HG02763 (cell line): ENCODE measurements around the gene ATXN1.

Source experiments
- ATAC-seq: cut with Tn5 transposase; IDR thresholded peaks from one replicate; pipeline ENCODE4 v1.9.1; 2021; ENCODE audit warnings: mild to moderate bottlenecking, moderate library complexity; ENCODE audit not compliant: unreplicated experiment

ATXN1 gene

DNA sequence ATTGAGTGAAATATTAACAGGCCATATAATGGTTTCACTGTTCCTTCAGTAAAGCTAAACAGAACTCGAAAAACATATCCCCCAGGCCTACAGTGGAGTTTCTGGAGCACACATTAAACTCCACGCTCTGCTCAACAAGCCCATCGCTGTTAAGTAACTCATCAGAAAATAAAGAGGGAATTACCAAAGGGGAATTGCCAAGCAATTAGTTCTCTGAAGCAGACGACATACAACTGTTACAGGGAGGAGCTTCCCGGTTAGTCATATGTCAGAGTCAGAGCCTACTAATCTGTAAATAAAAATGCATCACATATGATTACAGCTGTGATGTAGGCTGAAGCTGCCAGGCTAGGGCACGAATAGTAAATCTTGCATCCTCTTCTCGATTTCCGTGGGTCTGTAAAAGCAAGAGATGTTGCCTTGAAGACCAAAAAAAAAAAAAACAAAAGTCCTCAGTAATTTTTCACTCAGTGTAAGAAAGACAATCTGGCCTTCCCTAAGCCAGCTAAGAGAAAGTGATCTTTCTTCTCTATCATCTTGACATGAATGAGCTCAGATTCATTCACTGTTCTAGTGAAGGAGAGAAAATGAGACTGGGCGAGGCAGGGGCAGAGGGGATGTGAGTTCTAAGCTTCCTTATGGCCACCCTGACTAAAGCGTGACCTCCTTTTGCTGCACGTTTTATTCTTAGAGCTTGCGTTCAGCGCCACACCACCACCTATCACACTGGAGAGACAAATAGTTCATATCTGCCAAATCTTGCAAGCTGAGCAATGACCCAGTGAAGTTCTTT lies 13.8 kb downstream of the ATXN1 start:
- no peak for ATAC-seq

DNA sequence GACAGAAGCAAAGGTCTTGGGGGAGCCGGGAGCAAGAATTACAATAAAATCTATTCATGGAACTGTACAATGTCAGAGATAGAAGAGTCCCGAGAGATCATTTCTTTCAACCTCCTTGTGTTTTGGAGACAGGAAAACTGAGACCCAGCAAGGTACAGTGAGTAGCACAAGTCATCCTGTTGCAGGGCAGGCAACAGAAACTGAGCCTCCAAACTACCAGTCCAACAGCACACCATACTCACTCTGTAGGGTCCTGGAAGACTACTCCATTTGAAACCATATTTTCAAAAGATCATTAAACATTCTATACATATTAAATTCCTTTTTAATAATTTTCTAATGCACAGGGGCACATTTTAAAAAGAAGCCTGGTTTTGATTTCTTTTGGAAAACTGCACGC lies 14.4 kb downstream of the ATXN1 start:
- ATAC-seq: no peak

DNA sequence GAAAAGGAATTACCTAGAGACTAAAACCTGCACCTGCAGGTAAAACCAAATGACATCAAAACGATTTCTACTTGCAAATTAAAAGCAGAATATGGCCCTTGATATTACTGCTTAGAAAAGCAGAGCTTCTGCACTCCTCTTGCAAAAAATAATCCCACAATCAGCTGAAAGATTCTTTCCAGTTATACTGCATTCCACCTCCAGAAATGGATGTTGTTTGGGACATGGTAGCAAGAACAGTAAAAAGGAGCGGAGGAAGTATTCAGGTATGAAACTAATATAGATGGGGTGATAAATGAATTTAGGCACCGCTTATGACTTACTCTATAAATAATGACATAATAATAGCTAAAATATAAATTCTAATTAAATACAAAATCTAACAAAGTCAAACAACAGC lies 14.9 kb downstream of the ATXN1 start:
- ATAC-seq: no peak

DNA sequence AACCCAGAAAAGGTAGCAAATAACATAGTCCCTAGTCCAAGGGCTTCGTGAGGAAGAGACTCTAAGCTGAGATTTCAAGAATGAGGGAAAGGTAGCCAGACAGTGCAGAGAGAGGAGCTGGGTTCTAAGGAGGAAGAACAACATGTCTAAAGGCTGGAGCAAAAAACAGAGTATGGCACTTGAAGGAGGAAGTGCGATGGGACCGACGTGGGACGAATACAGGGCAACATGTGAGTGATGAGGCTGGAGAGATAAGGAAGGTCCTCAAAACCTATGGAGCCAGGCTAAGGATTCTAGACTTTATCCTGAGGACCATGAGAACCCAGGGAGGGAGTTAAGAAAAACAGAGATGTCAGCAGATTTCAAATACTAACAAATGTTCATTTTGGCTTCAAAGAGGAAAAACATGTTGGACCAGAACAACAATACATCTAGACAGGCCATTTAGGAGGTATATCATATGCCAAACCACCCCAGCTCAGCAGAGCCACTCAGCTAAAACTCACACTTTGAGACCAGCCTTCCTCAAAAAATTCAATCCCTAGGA lies 17.5 kb downstream of the ATXN1 start:
- ATAC-seq: no peak

DNA sequence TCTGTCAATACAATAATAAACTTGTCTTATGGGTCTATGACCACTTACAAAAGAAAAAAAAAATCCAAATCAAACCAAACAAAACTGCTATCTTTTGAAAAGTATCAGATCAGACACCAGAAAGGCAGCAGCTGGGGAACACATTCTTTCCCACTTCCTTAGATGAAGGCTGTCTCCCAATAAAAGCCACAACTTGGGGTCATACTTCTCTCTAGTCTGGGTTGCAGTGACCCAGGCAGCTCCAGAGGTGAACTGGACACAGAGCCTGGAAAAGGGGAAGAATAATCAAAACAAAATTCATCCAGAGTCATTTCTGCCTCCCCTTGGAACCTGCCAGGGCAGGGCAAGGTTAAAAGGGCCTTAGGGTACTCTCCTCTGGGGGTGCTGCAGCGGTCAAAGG lies 19.1 kb downstream of the ATXN1 start:
- ATAC-seq: no peak

DNA sequence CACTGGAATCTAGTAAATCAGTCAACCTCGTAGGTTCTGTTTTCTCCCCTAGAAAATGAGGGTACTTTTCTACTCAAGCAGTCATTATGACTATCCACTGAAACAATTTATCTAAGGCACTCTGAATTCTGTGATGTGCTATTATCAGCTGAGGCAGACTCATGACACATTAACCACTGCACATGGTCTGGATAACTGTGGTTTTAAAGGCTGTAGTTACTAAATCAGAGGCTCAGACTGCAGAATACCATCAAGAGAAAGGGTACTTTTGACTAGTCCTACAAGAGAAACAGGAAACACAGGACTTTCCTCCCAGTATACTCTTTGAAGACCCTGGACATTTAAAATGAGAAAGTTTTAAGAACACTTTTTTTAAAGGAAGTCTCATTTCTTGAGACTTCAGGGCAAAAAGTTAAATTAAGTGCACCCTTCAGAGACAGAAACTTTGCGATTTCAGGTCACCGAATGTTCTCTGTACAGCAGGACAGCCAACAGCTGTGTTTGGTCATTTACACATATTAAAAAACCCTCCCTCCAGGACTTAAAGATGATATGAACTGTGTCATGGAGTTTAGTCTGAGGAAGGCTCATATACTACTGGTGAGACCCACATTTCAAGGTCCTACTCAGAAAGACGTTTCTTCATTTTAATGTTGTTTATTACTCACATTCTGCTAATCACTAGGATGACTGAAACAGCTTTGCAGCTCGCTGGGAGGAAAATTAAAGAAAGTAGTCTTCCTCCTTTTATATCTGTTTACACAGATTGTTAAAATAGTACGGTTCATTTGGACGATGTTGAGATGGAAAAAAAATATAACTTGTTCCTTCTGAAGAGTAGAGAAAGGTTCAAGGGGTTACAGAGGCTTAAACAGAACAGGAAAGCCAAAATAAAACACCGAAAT lies 19.9 kb downstream of the ATXN1 start:
- ATAC-seq: no peak

DNA sequence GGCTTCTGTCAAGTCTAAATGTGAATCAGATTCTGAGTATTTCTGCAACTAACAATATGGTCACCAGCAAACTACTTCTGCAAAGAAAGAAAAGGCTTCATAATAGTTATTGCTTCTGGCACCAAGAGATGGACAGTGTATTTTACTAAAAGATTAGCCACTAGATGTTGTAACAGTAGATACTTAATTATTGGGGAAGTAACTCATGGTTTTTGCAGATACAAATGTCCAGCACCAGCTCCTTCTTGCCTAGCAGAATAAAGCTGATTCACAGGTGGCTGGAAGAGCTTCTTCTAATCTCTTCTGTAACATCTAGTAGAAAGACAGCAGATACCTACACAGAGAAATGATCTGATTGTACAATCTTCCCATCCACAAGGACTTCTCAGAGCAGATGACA lies 21.2 kb downstream of the ATXN1 start:
- ATAC-seq: no peak

DNA sequence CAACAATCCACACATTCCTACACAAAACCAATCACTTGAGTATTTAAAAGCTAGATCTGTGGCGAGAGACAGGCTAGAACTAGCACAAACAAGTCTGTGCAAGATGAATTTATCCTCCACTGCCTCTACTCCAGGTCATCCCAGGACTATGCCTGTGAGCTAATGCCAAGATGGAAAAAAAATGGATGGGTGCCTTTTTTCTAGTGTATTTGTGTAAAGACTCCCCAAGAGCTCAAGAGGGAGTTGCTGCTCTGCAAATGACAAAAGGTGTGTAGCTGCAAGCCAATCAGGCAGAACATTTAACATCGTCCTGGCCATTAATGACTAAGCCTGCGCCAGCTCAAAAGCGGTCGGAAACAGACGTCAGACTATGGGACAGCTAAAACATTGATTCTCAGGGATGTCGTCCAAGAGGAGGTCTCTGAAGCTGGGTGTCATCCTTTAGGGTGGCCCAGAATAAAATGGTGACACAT lies 21.9 kb downstream of the ATXN1 start:
- ATAC-seq: no peak

DNA sequence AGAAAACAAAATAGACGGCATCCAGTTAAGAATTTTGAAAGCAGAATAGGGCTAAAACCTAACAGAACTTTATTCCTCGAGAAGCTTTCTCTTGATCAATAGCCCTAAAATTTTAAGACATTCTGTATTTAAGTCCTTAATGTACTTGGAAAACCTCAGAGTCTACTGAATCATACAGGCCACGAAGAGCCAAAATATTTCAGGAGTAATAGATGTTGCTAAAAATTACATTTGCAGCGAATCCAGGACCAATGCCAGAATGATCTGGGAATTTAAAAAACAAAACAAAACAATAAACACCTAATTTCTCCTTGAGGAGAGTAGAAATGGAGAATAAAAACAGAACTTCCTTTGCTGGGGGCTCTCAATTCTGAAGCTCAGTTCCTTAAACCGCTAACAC lies 23.3 kb downstream of the ATXN1 start:
- no peak for ATAC-seq

DNA sequence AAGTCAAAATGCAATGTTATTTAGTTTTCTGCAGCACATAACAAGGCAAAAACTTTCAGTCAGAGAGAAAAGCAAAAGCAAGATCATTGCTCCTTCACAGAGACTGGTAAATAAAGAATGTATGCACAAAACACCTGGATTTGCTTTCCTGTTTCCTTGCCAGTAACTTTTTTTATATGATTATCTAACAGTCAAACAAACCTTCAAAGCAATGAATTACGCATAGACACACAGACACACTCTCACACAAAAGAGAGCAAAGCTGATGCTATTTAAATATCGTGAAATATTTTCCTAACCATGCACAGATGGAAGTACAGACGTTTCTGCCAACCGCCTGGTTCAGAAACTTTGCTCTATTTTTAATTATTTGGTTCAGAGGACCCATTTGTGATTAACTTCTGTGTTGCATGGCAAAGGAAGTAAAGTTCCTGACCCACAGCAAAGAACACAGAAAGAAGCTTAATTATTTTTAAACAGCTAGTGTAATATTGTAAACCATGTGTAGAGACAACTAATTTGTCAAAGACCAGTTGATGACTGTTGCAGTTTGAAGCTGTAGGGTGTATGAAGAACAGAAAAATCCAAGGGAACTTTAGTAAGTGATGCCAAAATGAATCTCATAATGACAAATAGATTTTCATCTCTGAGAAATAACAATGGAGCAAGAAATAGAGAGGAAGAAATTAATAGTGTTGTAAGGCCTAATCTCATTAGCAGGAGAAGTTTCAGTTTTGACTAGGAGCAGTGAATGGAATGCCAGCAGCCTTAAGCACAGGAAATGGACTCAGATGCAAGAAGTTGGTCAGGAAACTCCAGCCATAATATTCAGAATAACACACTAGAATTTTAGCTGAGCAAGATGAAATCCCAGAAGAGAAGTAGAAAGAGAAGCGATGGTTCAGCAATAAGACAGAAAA lies 24.1 kb downstream of the ATXN1 start:
- no peak for ATAC-seq

DNA sequence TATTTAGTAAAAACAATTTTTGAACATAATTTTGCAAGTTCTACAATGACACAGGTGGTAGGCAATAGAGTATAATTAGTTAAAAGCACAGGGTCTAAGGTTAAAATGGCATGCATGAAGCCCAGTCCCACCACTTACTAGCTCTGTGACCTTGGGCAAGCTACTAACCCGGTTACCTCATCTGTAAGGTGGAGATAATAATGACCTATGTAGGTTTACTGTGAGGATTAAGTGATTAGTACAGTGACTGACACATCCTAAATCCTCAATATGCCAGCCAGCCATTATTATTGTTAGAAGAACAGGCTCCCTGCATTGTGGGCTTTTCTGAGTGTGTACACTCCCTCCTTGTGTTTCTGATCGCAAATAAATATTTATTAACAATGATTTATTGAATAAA lies 26.2 kb downstream of the ATXN1 start:
- no peak for ATAC-seq

DNA sequence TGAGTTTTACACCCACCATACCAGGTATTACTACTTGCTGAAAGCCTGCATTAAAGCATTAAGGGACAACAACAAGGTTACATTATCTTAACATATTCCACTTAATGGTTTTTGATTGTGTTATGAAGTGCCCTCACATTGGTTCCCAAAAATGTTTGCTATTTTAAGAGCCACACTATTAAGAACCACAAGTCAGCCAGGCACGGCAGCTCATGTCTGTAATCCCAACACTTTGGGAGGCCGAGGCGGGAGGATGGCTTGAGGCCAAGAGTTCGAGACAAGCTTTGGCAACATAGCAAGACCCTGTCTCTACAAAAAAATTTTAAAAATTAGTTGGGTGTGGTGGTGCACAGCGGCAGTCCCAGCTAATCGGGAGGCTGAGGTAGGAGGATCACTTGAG lies 28.2 kb downstream of the ATXN1 start:
- ATAC-seq: no peak

DNA sequence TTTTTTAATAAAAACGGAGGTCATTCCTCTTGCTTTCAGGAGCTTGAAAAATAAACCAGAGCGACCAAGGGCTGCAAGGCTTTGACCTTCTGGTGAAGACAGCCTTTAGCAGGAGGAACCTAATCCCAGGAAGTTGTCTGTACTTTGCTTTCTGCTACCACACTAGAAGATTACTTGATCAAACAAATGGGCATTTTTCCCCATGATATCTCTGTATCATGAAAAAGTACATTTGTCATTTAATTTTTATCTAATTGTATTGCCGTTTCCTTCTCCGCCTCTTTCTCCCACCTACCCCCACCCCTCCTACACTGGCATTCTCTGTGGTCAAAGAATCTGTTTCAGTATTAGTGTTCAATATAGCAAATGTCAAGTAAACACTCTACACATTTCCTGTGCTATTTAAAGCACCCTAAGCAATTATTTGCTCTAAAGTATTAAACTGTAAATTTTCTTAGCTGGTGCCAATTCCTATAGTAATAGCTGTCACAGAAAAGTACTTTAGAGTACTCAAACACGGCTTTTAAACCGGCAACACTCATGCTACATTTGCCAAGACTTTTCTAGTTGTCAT lies 29.7 kb downstream of the ATXN1 start:
- ATAC-seq: peak; percentile 95

DNA sequence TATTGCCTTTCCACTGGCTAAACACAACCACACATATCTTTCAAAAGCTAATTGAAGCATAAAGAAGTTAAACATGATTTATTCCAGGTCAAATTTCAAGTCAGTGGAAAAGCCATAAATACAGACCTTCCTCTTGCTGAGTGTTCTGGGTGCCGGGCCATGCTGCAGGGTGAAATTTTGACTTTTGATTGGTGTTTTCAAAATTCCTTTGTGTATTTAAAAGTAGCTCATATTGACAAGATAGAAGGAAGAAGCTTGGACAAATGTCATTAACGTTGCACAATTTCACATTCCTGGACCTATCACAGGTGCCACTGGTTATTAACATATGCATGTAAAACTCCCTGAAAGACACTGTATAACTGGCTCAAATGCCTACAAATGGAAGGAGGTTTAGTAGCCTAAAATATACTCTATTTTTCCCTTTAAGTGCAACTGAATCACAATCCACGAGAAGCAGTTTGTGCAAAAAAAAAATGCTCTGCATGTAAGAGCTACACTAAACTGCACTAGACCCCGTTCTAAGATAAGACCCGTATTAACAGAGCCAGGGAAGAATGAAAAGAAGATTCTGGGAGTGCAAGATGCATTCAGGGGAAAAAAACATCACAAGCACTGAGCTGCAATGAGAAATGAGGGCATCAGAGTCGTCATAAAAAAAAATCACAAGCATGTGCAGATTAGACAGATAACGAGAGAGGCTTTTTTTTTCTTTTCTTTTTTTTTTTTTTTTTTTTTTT lies 30.4 kb downstream of the ATXN1 start:
- ATAC-seq: no peak

DNA sequence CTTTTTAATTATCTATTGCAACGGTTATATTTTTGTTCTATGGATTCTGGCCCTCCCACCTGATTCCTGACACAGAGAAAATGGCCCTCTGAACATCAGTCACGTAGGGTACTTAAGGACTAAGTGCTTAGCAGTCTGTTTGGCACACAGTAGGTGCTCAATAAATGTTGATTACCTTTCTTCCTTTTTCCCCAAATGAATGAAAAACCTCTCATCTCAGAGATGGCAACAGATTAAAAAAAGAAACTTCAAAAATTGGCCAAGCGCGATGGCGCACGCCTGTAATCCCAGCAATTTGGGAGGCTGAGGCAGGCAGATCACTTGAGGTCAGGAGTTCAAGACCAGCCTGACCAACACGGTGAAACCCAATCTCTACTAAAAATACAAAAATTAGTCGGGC lies 31.5 kb downstream of the ATXN1 start:
- ATAC-seq: no peak

DNA sequence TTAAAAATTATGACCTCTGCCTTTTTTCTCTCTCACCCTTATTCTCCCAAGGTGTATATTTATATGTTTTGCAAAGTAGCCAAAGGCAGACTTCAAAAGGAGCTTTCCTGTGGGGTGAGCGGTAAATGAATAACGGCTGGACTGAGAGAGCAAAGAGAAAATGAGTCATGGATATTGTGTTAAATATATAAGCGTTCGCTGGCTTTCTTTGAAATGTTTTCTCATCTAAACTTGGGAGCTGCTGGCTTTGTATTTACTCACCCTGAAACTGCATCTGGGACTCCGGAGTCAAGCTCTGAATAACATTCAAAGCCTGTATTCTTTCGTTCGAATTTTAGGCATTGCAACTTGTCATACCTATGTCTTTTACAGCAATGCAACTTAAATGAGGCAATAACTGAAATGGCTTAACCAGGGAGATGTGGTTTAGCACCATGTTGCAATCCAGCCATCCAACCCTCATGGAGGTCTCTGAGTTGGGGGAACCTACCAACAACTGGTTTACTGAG lies 32.0 kb downstream of the ATXN1 start:
- ATAC-seq: no peak

DNA sequence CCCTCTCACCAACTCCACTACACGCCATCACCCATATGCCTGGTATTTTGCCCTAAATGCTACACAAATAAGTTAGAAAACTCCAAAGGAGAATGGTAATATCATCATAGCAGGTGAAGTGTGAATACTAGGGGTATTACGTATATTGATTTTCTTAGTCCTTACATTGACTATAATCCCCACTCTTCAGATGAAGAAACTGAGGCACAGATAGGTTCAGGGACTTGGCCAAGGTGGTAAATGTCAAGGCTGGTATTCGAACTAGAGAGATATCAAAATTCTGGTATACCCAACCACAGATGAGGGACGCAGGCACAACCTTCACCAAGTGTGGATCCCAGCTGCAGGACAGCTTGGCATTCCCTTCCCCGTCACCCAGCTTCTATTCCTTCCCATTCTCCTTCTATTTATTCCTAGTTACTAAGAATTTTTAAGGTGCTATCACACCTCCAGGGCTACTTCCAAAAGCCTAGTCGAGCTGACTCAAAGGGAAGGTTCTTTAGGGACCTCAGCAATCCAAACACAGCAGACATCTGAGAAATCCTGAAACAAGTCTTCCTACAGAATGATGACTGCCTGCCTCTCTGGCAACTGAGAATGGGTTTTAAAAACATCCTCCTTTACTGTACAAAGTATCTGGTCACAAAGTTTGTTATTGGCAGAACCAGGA lies 32.6 kb downstream of the ATXN1 start:
- no peak for ATAC-seq

DNA sequence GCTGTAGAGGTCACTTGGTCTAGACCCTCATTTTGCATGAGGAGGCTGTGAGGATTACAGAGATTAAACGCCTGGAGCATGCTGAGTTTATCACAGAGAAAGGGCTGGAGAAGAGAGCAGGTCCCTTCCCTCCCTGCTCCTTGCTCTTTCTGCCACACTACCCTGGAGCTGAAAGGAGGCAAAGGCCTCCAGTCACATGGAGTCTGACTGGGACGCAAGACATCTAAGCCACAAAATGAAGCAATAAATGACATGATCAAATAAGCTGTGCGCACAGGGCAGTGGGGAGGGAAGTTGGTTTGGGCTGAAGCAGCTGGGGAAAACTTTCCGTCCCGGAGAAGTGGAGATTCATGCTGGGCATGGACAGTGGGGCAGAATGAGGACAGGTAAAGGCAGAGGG lies 33.3 kb downstream of the ATXN1 start:
- ATAC-seq: no peak
